ENCODE results near the gene CGB3.

DNA sequence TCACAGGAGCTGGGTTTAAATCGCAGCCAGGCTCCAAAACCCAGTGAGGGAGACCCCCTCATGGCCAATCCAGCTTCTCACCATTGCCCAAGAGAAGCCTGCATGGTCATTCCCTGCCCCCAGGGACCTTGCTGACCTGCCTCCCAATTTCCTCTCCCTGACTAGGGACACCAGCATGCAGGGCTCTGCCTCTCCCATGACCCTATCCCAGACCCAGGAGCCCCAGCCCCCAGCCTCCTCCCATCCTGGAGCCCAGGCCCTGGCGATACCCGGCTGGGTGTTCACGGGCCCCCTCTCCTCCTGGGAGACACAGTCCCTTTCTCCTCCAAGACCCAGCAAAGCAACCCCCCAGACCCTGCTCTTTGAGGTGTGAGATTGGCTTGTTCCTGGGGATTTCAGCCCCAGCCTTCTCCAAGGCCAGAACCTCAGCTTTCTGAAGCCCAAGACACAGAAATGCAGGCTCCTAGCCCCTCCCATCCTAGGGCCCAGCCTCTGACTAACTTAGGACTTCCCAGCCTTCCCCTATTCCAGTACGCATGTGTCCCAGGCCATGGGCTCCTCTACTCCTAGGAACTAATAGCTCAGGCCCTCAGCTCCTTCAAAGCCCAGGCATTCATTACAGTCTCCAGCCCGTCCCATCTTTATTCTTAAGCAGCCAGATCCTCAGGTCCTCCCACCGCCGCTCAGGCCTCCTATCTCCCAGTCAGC, 32.1 kb downstream of the CGB3 start:
- TF ChIP-seq, protein P1, sequence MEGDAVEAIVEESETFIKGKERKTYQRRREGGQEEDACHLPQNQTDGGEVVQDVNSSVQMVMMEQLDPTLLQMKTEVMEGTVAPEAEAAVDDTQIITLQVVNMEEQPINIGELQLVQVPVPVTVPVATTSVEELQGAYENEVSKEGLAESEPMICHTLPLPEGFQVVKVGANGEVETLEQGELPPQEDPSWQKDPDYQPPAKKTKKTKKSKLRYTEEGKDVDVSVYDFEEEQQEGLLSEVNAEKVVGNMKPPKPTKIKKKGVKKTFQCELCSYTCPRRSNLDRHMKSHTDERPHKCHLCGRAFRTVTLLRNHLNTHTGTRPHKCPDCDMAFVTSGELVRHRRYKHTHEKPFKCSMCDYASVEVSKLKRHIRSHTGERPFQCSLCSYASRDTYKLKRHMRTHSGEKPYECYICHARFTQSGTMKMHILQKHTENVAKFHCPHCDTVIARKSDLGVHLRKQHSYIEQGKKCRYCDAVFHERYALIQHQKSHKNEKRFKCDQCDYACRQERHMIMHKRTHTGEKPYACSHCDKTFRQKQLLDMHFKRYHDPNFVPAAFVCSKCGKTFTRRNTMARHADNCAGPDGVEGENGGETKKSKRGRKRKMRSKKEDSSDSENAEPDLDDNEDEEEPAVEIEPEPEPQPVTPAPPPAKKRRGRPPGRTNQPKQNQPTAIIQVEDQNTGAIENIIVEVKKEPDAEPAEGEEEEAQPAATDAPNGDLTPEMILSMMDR (IDR thresholded peaks at IDR 0.05) = no peak
- TF ChIP-seq POLR2A (IDR thresholded peaks at IDR 0.05) = no peak
